ENCODE data around the gene CUL2. TPM values are rescaled to one million over a fixed set of nuclear protein-coding genes. Genes with fewer than 3 reads are reported as not detected.

CUL2 gene
- total and polyA plus RNA-seq, 5 donors = 11.7 to 33.1 (median 28.2) TPM

DNA sequence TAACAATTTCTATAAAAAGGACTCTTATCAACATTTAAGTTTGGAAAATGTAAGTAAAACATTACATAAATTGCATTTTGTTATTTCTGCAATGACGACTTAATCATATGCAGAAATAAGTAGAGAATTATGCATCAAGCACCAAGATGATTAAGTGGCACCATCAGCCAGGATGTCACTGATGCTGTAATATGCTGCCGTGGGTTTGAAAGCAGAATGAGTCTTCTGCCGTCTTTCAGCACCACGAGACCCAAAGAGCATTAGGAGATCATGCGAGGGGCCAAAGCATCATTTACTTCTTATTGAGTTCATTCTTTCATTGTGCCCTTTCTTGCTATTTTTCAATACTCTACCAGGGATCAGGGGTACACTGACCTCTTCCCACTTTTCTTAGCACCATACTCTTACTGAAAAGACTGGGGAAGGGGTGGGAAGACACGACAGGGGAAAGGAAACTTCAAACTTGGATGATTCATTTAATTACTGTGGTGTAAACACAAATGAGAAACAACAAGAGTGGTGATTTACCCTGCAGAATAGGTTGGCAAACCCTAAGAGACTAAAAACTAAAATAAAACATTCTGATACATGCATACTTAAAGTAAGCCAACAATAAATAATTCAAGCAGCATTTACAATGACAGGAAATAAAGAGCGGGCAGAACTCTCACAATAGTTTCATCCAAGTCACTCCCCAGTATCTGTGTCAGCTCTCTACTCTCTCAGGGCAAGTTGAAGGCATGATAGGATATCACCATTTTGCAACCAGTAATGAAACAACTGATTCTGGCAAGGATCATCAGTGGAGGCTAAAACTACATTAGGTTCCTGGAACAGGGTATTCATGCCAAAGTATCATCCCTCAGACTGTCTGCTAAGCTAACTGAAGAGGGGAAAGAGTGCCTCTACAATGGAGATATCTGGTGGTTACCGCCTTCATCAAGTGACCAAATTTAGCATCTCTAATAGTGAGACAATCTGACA, 70.8 kb downstream of the CUL2 start:
- intact Hi-C loops (cut with DNase I) = no loop called here
- no peak overlapping the region for H3K27ac ChIP-seq (ENCODE audit: low read length)
- DNase-seq (no peak), ATAC-seq (peak in 1 of 2 donors; percentile 19)
- no peaks in the 10 kb centered on the region for H3K9me3 ChIP-seq (ENCODE audit: control insufficient read depth, low read length)
- H3K4me1 ChIP-seq (ENCODE audit: control insufficient read depth, insufficient read depth, low read length) = no peaks in the 10 kb centered on the region
- no peak overlapping the region for H3K4me3 ChIP-seq (ENCODE audit: low read length)
- WGBS = 71% methylated on average over 8 of the region's 8 CpGs
- H3K27me3 ChIP-seq (ENCODE audit: control insufficient read depth, insufficient read depth) = no peaks in the 10 kb centered on the region

DNA sequence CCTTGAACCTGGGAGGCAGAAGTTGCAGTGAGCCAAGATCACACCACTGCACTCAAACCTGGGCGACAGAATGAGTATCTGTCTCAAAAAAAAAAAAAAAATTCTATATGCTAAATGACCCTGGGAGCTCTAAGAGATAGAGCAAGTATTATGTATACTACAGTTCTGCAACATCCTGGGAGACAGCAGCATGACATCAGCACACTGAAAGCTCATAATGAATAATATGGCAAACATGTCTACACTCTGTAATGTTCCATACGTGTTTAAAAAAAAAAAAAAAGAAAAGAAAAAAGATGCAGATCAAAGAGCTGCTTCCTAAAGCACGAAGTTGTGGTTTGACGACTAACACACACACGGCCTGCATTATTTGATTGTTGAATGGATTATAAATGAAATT, 72.5 kb downstream of the CUL2 start:
- intact Hi-C loops (cut with DNase I) = no loop called here
- no peak for ATAC-seq
- no peaks in the 10 kb centered on the region for H3K4me1 ChIP-seq (ENCODE audit: control insufficient read depth, insufficient read depth, low read length)
- WGBS = 90% methylated on average over 5 of the region's 5 CpGs
- H3K9me3 ChIP-seq (ENCODE audit: control insufficient read depth, low read length) = no peaks in the 10 kb centered on the region
- H3K27ac ChIP-seq (ENCODE audit: low read length) = no peak overlapping the region
- no peak overlapping the region for H3K4me3 ChIP-seq (ENCODE audit: low read length)
- no peaks in the 10 kb centered on the region for H3K27me3 ChIP-seq (ENCODE audit: control insufficient read depth, insufficient read depth)
- DNase-seq = no peak

- H3K4me1 ChIP-seq (ENCODE audit: control insufficient read depth, insufficient read depth, low read length) = no peaks in the 10 kb centered on the region
- DNase-seq (no peak), ATAC-seq (no peak)
- intact Hi-C loops (cut with DNase I) = no loop called here
- WGBS = 94% methylated on average over 5 of the region's 5 CpGs
- H3K9me3 ChIP-seq (ENCODE audit: control insufficient read depth, low read length) = no peaks in the 10 kb centered on the region
- H3K27me3 ChIP-seq (ENCODE audit: control insufficient read depth, insufficient read depth) = no peaks in the 10 kb centered on the region
- no peak overlapping the region for H3K27ac ChIP-seq (ENCODE audit: low read length)
- no peak overlapping the region for H3K4me3 ChIP-seq (ENCODE audit: low read length)
Observed at GRCh38 chr10:35015843-35016408, 74.2 kb downstream of the CUL2 start.

DNA sequence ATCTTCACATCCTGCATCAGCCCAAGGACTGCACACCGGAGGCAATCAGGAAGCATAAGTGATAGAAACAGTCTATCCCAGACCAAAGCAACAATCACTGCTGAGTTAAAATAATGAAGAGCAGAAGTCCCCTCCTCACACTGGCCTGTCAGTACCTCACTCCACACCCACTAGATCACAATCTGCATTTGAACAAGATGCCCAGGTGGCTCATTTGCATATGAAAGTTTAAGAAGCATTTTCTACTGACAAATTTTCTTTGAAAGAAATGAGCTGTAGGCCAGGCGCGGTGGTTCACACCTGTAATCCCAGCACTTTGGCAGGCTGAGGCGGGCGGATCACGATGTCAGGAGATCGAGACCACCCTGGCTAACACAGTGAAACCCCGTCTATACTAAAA, 77.4 kb downstream of the CUL2 start:
- DNase-seq = no peak
- 94% methylated on average over 8 of the region's 8 CpGs for WGBS

DNA sequence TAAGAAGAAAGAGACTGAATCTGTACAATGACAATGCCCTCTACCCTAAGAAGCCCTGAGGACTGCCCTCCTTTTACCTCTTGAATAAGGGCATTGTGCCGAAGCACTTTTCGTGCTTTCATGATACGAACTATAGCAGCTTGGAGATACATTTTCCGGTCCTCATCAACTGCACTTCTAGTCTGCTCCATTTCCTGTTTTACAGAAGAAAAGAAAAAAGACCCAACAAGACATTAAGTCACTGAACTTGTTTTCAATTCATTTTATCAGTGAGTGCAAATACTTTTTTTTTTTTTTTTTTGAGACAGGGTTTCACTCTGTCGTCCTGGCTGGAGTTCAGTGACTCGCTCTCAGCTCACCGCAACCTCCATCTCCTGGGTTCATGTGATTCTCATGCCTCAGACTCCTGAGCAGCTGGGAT, 78.4 kb downstream of the CUL2 start:
- Histone ChIP-seq H3K4me3 (ENCODE audit: low read length) (no peak overlapping the region), H3K4me1 (ENCODE audit: control insufficient read depth, insufficient read depth, low read length) (no peaks in the 10 kb centered on the region), H3K27ac (ENCODE audit: low read length) (no peak overlapping the region), H3K9me3 (ENCODE audit: control insufficient read depth, low read length) (no peaks in the 10 kb centered on the region), H3K27me3 (ENCODE audit: control insufficient read depth, insufficient read depth) (no peaks in the 10 kb centered on the region)
- 85% methylated on average over 7 of the region's 7 CpGs for WGBS
- intact Hi-C loops (cut with DNase I) = no loop called here
- no peak for DNase-seq
- ATAC-seq = no peak

More for the DNA sequence above, 77.4 kb downstream of the CUL2 start:
- H3K27me3 ChIP-seq (ENCODE audit: control insufficient read depth, insufficient read depth) = no peaks in the 10 kb centered on the region
- H3K27ac ChIP-seq (ENCODE audit: low read length) = no peak overlapping the region
- no peak overlapping the region for H3K4me3 ChIP-seq (ENCODE audit: low read length)
- no peak for ATAC-seq
- no peaks in the 10 kb centered on the region for H3K9me3 ChIP-seq (ENCODE audit: control insufficient read depth, low read length)
- H3K4me1 ChIP-seq (ENCODE audit: control insufficient read depth, insufficient read depth, low read length) = no peaks in the 10 kb centered on the region
- intact Hi-C loops (cut with DNase I) = no loop called here

DNA sequence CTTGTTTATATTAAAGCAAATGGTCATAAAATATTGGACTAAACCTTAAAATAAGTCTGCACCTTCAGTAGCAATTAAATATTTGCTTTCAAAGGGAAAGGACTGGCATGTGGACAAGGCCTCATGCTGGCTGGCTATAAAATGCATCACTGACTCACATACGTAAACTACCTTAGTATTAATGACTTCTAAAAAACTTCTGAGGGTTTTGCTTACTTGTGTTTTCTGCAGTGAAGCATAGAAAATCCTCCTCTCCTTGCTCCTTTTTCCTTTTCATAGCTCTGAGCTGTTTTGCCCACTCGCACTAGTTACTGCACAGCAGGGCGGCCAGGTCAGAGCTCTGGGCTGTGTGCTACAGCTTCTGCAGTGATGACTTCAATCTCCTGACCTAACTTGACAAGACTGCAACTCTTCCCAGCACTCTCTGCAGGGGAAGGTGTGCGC, 82.3 kb downstream of the CUL2 start:
- no peaks in the 10 kb centered on the region for H3K27me3 ChIP-seq (ENCODE audit: control insufficient read depth, insufficient read depth)
- no peak for DNase-seq
- intact Hi-C loops (cut with DNase I) = no loop called here
- ATAC-seq = no peak
- H3K9me3 ChIP-seq (ENCODE audit: control insufficient read depth, low read length) = no peaks in the 10 kb centered on the region
- H3K4me3 ChIP-seq (ENCODE audit: low read length) = no peak overlapping the region
- H3K27ac ChIP-seq (ENCODE audit: low read length) = no peak overlapping the region
- 96% methylated on average over 4 of the region's 4 CpGs for WGBS
- H3K4me1 ChIP-seq (ENCODE audit: control insufficient read depth, insufficient read depth, low read length) = no peaks in the 10 kb centered on the region

DNA sequence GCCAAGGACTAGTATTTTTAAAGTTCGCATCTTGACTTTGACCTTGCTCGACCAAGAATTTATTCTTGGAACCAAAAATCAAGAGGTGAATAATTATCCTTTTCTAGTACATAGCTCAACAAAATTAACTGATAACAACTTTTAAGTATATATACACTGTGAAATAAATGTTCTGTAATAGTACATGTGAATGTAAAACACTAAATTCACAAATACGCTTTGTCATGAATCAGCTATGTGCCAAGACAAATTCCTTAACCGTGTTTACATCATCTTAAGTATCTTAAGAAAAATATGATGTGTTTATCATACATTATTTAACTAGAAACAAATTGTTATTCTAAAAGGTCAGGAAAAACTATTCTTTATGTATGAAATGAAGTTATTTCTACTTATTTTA, 83.3 kb downstream of the CUL2 start:
- DNase-seq (no peak), ATAC-seq (no peak)
- 84% methylated on average over 4 of the region's 4 CpGs for WGBS
- H3K9me3 ChIP-seq (ENCODE audit: control insufficient read depth, low read length) = no peaks in the 10 kb centered on the region
- H3K4me3 ChIP-seq (ENCODE audit: low read length) = no peak overlapping the region
- H3K27me3 ChIP-seq (ENCODE audit: control insufficient read depth, insufficient read depth) = no peaks in the 10 kb centered on the region
- no peak overlapping the region for H3K27ac ChIP-seq (ENCODE audit: low read length)
- H3K4me1 ChIP-seq (ENCODE audit: control insufficient read depth, insufficient read depth, low read length) = no peaks in the 10 kb centered on the region
- intact Hi-C loops (cut with DNase I) = no loop called here

GRCh38 chr10:35005868-35006267, 84.3 kb downstream of the CUL2 start:
- Histone ChIP-seq H3K27me3 (ENCODE audit: control insufficient read depth, insufficient read depth) (no peaks in the 10 kb centered on the region), H3K27ac (ENCODE audit: low read length) (no peak overlapping the region), H3K4me1 (ENCODE audit: control insufficient read depth, insufficient read depth, low read length) (no peaks in the 10 kb centered on the region), H3K4me3 (ENCODE audit: low read length) (no peak overlapping the region), H3K9me3 (ENCODE audit: control insufficient read depth, low read length) (no peaks in the 10 kb centered on the region)
- intact Hi-C loops (cut with DNase I) = no loop called here
- no peak for DNase-seq
- 58% methylated on average over 8 of the region's 8 CpGs for WGBS
- peak in 1 of 2 donors; percentile 19 for ATAC-seq

DNA sequence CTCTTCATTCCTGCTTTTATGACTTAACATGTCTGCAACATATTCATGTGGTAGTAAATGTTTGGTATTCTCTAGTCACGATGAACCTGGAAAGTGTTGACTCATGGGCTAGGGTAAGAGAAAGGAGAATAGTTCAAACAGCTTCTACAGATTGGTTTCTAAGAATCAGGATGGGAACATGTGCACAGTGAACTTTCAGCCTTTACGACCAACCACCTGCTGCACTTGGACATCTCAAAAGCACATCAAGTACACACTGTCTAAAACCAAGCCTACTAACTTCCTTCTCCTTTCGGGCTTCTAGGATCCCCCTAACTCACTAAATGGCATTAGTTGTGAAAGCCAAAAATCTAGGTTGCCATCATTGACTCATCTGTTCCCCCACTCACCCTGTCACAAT, 85.5 kb downstream of the CUL2 start:
- Histone ChIP-seq H3K4me1 (ENCODE audit: control insufficient read depth, insufficient read depth, low read length) (no peaks in the 10 kb centered on the region), H3K4me3 (ENCODE audit: low read length) (no peak overlapping the region), H3K9me3 (ENCODE audit: control insufficient read depth, low read length) (no peaks in the 10 kb centered on the region), H3K27me3 (ENCODE audit: control insufficient read depth, insufficient read depth) (no peaks in the 10 kb centered on the region), H3K27ac (ENCODE audit: low read length) (no peak overlapping the region)
- intact Hi-C loops (cut with DNase I) = no loop called here
- WGBS = 95% methylated on average over 3 of the region's 3 CpGs
- no peak for DNase-seq
- no peak for ATAC-seq

- WGBS = 85% methylated on average over 4 of the region's 4 CpGs
- H3K9me3 ChIP-seq (ENCODE audit: control insufficient read depth, low read length) = no peaks in the 10 kb centered on the region
- H3K27ac ChIP-seq (ENCODE audit: low read length) = no peak overlapping the region
- DNase-seq (no peak), ATAC-seq (no peak)
- H3K4me1 ChIP-seq (ENCODE audit: control insufficient read depth, insufficient read depth, low read length) = no peaks in the 10 kb centered on the region
- intact Hi-C loops (cut with DNase I) = no loop called here
- H3K4me3 ChIP-seq (ENCODE audit: low read length) = no peak overlapping the region
- H3K27me3 ChIP-seq (ENCODE audit: control insufficient read depth, insufficient read depth) = no peaks in the 10 kb centered on the region
Observed at GRCh38 chr10:35003906-35004305, 86.2 kb downstream of the CUL2 start.

GRCh38 chr10:35000936-35001335, 89.2 kb downstream of the CUL2 start:
- ATAC-seq (no peak), DNase-seq (no peak)
- Histone ChIP-seq H3K27ac (ENCODE audit: low read length) (no peak overlapping the region), H3K9me3 (ENCODE audit: control insufficient read depth, low read length) (no peaks in the 10 kb centered on the region), H3K4me3 (ENCODE audit: low read length) (no peak overlapping the region), H3K27me3 (ENCODE audit: control insufficient read depth, insufficient read depth) (no peaks in the 10 kb centered on the region), H3K4me1 (ENCODE audit: control insufficient read depth, insufficient read depth, low read length) (no peaks in the 10 kb centered on the region)
- WGBS = 90% methylated on average over 4 of the region's 4 CpGs
- intact Hi-C loops (cut with DNase I) = no loop called here
